ENCODE data around the gene LITAF. TPM values are rescaled to one million over a fixed set of nuclear protein-coding genes. Genes with fewer than 3 reads are reported as not detected.

The LITAF gene
- total RNA-seq = 3.3 and 4.0 TPM in 2 replicates

GRCh38 chr16:11586856-11587642 is at the start of gene LITAF:
Gene LITAF, minus strand, starts transcription at chr16:11586919. Its CDS starts 30,189 bp downstream, at chr16:11556730.

Other genes starting within 250 kb of the LITAF start
- 3.0 and 3.9 TPM in 2 replicates for gene RMI2, start 241.5 kb downstream of the LITAF start, total RNA-seq
- gene SNN, start 81.5 kb upstream of the LITAF start, total RNA-seq = 30.7 and 43.4 TPM in 2 replicates
- gene TXNDC11, start 155.9 kb upstream of the LITAF start, total RNA-seq = 43.8 and 46.0 TPM in 2 replicates
- gene ZC3H7A, start 210.3 kb upstream of the LITAF start, total RNA-seq = 40.2 and 43.0 TPM in 2 replicates

All from vein endothelial cell (primary cell).